ENCODE data around the gene RNF208.

RNF208 gene

DNA sequence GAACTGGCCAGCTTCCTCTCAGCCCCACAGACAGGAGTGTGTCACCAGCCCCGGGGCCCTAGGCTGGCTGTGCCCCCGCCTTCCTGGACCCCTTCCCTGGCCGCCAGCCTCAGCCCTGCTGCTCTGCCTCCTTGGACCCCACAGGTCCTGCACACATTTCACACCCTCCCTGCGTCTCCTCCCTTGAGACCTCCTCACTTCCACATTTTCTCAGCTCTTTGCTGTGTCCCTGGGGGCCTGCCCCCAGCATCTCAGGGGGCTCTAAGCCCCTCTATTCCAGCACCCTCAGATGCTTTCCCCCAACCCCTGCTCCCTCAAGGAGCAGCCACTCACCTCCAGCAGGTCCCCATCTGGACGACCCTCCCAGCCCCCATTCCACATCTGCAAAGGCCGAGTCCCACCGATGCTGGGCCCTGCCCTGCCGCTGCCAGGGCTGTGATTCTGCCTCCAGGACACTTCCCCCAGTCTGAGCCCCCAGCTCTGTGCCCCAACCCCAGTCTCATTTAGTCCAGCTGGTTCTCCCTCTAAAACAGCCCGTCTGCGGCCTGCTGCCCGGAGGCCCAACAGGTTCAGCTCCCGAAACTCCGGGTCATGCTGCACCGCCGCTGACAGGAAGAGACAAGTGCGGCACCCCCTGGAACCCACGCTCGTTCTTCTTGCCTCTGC is 12.9 kb upstream of the RNF208 start:
- no peak overlapping the region for H3K9ac ChIP-seq (ENCODE audit: low read length)
- DNase-seq (ENCODE audit: low read depth), result no peak
- peaks cover 20% of the 10 kb centered on the region for H3K27me3 ChIP-seq (replicated peaks; ENCODE audit: control insufficient read depth, insufficient read depth, low read length)
- H3K36me3 ChIP-seq (ENCODE audit: control insufficient read depth, insufficient read depth, low read length, severe bottlenecking), result no peaks in the 10 kb centered on the region
- peaks cover 19% of the 10 kb centered on the region for H3K4me1 ChIP-seq (ENCODE audit: control insufficient read depth, insufficient read depth, low read length)
- no peak overlapping the region for H3K4me3 ChIP-seq (ENCODE audit: low read length)
- H3K9me3 ChIP-seq (ENCODE audit: control insufficient read depth, low read length), result no peaks in the 10 kb centered on the region

DNA sequence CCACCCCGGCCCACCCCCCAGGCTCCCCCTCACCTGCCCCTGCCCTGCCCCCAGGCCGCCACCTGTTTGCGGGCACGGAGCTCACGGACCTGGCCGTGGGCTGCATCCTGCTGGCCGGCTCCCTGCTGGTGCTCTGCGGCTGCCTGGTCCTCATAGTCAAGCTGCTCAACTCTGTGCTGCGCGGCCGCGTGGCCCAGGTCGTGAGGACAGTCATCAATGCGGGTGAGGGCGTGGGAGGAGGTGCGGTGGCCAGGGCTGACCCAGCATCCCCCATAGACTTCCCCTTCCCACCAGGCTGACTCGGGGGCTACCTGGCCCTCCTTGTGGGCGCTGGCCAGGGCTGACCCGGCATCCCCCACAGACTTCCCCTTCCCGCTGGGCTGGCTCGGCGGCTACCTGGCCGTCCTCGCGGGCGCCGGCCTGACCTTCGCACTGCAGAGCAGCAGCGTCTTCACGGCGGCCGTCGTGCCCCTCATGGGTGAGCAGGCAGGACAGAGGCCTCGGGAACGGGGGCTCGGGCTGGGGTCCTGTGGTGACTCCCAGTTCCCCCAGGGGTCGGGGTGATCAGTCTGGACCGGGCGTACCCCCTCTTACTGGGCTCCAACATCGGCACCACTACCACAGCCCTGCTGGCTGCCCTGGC is 12.1 kb upstream of the RNF208 start:
- peaks cover 24% of the 10 kb centered on the region for H3K27me3 ChIP-seq (replicated peaks; ENCODE audit: control insufficient read depth, insufficient read depth, low read length)
- DNase-seq (ENCODE audit: low read depth), result no peak
- H3K9ac ChIP-seq (ENCODE audit: low read length), result no peak overlapping the region
- H3K4me3 ChIP-seq (ENCODE audit: low read length), result no peak overlapping the region
- peaks cover 19% of the 10 kb centered on the region for H3K4me1 ChIP-seq (ENCODE audit: control insufficient read depth, insufficient read depth, low read length)
- H3K9me3 ChIP-seq (ENCODE audit: control insufficient read depth, low read length), result no peaks in the 10 kb centered on the region
- no peaks in the 10 kb centered on the region for H3K36me3 ChIP-seq (ENCODE audit: control insufficient read depth, insufficient read depth, low read length, severe bottlenecking)

DNA sequence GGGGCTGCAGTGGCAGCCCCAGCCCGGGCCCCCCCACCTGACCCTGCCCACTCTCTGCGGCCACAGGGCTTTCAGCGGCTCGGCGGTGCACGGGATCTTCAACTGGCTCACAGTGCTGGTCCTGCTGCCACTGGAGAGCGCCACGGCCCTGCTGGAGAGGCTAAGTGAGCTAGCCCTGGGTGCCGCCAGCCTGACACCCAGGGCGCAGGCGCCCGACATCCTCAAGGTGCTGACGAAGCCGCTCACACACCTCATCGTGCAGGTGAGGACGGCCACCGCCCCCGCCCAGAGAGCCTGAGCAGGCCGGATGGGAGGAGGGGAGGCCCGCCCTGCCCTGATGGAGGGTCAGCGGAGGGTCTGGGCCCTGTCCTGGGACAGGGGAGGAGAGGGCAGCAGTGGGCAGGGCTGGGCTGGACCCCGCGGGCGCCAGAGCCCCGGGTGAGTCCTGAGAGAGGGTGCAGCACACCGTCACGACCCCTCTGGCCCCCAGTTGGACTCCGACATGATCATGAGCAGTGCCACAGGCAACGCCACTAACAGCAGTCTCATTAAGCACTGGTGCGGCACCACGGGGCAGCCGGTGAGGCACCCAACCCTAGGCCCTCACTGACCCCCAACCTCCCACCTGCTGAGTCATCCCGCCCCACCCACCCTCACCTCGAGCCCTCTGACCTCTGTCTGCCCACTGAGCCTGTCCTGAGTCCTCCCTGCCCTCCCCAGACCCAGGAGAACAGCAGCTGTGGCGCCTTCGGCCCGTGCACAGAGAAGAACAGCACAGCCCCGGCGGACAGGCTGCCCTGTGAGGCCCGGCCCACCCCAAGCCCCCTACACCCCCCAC is 11.3 kb upstream of the RNF208 start:
- H3K4me1 ChIP-seq (ENCODE audit: control insufficient read depth, insufficient read depth, low read length), result peaks cover 11% of the 10 kb centered on the region
- no peak for DNase-seq (ENCODE audit: low read depth)

DNA sequence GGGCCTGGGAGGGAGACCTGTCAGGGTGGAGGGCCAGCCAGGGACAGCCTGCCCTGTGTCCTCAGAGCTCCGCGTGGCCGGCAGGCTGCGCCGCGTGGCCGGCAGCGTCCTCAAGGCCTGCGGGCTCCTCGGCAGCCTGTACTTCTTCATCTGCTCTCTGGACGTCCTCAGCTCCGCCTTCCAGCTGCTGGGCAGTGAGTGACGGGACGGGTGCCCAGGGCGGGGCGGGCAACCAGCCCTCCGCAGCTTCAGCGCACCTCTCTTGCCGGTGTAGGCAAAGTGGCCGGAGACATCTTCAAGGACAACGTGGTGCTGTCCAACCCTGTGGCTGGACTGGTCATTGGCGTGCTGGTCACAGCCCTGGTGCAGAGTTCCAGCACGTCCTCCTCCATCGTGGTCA is 10.5 kb upstream of the RNF208 start:
- DNase-seq (ENCODE audit: low read depth), result no peak
- Histone ChIP-seq H3K9ac (ENCODE audit: low read length) (no peak overlapping the region), H3K4me3 (ENCODE audit: low read length) (no peak overlapping the region), H3K4me1 (ENCODE audit: control insufficient read depth, insufficient read depth, low read length) (peaks cover 10% of the 10 kb centered on the region), H3K36me3 (ENCODE audit: control insufficient read depth, insufficient read depth, low read length, severe bottlenecking) (no peaks in the 10 kb centered on the region), H3K27me3 (replicated peaks; ENCODE audit: control insufficient read depth, insufficient read depth, low read length) (peaks cover 30% of the 10 kb centered on the region), H3K9me3 (ENCODE audit: control insufficient read depth, low read length) (no peaks in the 10 kb centered on the region)

More for the DNA sequence above, 11.3 kb upstream of the RNF208 start:
- Histone ChIP-seq H3K9me3 (ENCODE audit: control insufficient read depth, low read length) (no peaks in the 10 kb centered on the region), H3K9ac (ENCODE audit: low read length) (no peak overlapping the region), H3K4me3 (ENCODE audit: low read length) (no peak overlapping the region), H3K36me3 (ENCODE audit: control insufficient read depth, insufficient read depth, low read length, severe bottlenecking) (no peaks in the 10 kb centered on the region), H3K27me3 (replicated peaks; ENCODE audit: control insufficient read depth, insufficient read depth, low read length) (peaks cover 30% of the 10 kb centered on the region)

DNA sequence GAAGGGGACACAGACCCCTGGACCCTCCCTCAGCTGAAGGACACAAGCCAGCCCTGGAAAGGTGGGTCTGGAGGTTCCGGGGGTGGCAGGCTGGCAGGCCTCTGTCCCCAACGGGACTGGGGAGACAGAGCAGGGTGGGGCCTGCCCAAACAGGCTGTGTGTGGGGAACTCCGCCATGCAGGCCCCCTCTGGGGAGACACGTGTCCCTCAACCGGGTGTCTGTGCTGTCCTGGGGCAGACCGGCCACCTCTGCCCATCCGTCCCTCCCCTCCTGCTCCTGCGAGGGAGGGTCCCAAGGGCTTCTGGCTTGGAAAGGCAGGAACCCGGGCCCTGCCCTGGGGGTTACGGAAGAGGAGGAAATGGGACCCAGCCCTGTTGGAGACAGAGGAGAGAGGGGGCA is 10.1 kb upstream of the RNF208 start:
- no peak for DNase-seq (ENCODE audit: low read depth)
- Histone ChIP-seq H3K36me3 (ENCODE audit: control insufficient read depth, insufficient read depth, low read length, severe bottlenecking) (no peaks in the 10 kb centered on the region), H3K4me3 (ENCODE audit: low read length) (no peak overlapping the region), H3K9ac (ENCODE audit: low read length) (no peak overlapping the region), H3K27me3 (replicated peaks; ENCODE audit: control insufficient read depth, insufficient read depth, low read length) (peaks cover 30% of the 10 kb centered on the region), H3K4me1 (ENCODE audit: control insufficient read depth, insufficient read depth, low read length) (peaks cover 14% of the 10 kb centered on the region), H3K9me3 (ENCODE audit: control insufficient read depth, low read length) (no peaks in the 10 kb centered on the region)

DNA sequence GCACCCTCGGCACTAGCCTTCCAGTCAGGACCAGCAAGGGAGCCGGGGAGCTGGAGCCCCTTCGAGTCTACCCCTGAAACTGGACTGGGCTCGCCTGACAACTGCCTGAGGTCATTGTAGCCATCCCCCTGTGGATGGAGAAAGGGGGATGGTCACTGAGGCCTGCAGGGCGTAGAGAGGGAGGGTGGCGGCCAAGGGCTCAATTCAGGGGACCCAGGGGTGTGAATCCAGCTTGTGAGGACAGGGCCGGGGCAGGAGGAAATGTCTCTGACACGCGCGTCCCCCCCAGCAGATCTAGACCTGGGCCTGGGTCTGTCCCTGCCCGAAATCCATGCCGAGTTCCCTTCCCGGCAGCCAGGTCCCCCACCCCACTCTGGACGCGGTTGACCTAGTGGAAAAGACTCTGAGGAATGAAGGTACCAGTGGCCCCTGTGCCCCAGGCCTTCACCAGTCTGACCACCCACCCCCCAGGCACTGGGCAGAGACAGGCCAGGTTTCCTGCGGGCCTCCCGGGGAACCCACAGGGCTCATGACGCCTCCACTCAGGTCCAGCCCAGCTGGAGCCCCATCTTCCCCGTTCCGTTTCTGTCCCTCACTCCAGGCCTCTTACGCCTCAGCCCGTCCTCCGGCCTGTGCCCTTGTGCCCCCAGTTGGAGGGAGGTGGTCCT is 9.5 kb upstream of the RNF208 start:
- no peaks in the 10 kb centered on the region for H3K36me3 ChIP-seq (ENCODE audit: control insufficient read depth, insufficient read depth, low read length, severe bottlenecking)
- no peaks in the 10 kb centered on the region for H3K9me3 ChIP-seq (ENCODE audit: control insufficient read depth, low read length)
- peaks cover 10% of the 10 kb centered on the region for H3K4me1 ChIP-seq (ENCODE audit: control insufficient read depth, insufficient read depth, low read length)
- no peak overlapping the region for H3K4me3 ChIP-seq (ENCODE audit: low read length)
- peaks cover 30% of the 10 kb centered on the region for H3K27me3 ChIP-seq (replicated peaks; ENCODE audit: control insufficient read depth, insufficient read depth, low read length)
- H3K9ac ChIP-seq (ENCODE audit: low read length), result no peak overlapping the region
- no peak for DNase-seq (ENCODE audit: low read depth)

DNA sequence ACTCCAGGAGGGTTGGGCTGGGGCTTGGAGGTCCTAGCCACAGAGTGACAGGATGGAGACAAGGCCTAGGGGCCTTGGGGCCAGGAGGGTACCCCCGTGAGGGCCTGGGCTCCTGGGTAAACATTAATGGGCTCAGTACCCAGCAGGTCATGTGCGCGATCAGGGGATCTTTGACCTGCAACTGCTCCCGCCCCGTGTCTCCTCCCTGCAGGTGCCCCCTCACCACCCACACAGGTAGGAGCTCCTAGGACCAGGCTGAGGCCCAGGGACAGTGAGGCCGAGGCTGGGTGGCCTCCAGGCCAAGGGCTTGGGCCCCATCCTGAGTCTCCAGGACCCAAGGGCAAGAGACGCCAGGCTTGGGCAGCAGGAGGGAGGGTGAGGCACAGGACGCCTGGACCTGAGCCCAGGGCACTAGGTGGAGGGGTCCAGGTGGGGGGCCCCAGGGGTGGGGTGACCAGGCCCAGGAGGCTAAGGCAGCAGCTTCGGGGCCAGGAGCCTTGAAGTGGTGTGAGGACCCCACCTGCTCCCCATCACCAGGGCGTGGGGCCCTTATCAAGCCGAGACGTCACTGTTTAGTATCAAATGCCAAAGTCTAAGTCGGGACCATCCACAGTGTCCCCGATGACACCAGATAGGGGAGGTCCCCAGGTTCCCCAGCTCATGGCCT is 8.8 kb upstream of the RNF208 start, which contains the start of gene SLC34A3:
Gene SLC34A3 (plus strand): TSS at position 197 of the 667 bp plus-strand sequence. CDS start 802 bp downstream, outside the sequence.
- peaks cover 30% of the 10 kb centered on the region for H3K27me3 ChIP-seq (replicated peaks; ENCODE audit: control insufficient read depth, insufficient read depth, low read length)
- H3K36me3 ChIP-seq (ENCODE audit: control insufficient read depth, insufficient read depth, low read length, severe bottlenecking), result no peaks in the 10 kb centered on the region
- H3K9me3 ChIP-seq (ENCODE audit: control insufficient read depth, low read length), result no peaks in the 10 kb centered on the region
- DNase-seq (ENCODE audit: low read depth), result no peak
- peaks cover 5% of the 10 kb centered on the region for H3K4me1 ChIP-seq (ENCODE audit: control insufficient read depth, insufficient read depth, low read length)
- no peak within 1 kb of the TSS for H3K4me3 ChIP-seq (ENCODE audit: low read length)
- no peak within 1 kb of the TSS for H3K9ac ChIP-seq (ENCODE audit: low read length)

DNA sequence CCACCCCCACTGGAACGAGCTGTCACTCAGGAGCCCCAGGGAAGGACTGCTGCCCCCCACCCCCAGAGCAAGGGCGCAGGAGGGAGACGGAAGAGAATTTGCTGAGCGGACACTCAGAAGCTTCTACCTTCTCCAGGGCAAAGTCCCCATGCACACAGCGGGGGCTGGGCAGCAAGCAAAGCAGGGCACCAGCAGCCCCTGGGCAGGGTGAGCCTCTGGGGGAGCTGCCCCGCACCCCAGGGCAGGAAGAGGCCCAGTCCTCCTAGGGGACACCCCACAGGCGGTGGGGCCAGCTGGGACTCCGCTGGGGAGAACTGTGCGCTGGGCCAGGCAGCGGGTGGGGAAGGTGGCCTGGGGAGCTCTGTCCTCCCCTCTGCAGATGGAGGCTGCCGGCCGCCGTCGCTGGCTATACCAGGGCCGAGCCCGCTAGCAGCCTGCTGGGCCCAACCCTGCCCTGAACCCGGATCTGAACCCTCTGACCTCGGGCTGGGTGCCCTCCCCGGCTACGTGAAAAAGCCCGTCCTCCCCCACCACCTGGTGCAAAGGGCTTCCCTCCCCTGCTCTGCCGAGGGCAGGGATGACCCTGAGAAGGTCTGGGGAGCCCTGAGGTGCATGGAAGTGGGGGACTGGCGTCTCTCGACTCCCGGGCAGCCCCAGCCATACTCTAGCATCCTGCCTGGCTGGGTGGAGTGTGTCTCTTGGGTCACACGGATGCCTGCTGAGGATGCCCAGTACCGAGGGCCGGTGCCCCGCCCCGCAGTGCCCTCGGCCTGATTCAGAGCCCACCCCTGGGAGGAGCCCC is 8.1 kb upstream of the RNF208 start:
- Histone ChIP-seq H3K9ac (ENCODE audit: low read length) (no peak overlapping the region), H3K4me1 (ENCODE audit: control insufficient read depth, insufficient read depth, low read length) (peaks cover 5% of the 10 kb centered on the region), H3K36me3 (ENCODE audit: control insufficient read depth, insufficient read depth, low read length, severe bottlenecking) (no peaks in the 10 kb centered on the region), H3K9me3 (ENCODE audit: control insufficient read depth, low read length) (no peaks in the 10 kb centered on the region), H3K4me3 (ENCODE audit: low read length) (no peak overlapping the region), H3K27me3 (replicated peaks; ENCODE audit: control insufficient read depth, insufficient read depth, low read length) (peaks cover 24% of the 10 kb centered on the region)
- DNase-seq (ENCODE audit: low read depth), result no peak

DNA sequence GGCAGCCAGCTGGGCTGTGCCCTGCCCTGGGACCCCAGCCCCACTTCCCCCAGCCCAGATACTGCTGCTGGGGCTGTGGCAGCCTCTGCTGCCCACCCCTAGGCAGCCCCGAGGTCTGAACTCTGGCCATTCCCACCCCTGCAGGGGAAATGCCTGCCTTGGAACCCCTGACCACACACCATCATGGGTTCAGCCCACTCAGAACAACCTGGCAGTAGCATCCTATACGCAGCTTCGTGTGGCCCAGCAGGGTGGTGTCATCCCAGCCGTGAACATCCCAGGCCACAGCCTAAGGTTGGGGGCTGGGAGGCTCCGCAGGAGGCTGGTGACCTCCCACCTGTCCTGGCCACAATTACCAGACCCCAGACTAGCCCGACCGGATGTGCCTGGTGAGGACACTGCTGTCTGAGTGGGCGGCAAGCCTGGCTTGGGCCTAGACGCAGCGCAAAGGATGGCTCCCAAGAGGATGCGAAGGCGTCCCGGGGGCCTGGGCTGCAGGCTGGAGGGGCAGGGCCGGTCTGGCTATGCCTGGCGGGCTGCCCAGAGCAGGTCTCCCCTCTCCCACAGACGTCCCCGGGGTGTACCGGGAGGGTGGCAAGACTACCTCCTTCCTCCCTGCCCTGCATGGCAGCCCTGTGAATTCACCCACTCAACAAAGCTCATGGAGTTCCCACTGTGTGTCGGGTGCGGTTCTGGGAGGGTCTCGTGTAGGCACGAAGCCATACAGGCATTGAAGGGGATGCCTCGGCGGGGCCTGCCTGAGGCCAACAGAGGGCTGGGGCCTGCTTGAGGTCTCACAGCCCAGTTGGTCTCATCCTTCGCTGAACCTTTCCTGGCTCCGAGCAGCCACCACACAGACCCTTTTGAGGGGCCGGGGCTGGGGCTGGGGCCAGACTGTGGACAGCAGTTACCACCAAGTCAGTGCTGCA is 7.2 kb upstream of the RNF208 start:
- H3K27me3 ChIP-seq (replicated peaks; ENCODE audit: control insufficient read depth, insufficient read depth, low read length), result peaks cover 24% of the 10 kb centered on the region
- no peak for DNase-seq (ENCODE audit: low read depth)
- H3K9me3 ChIP-seq (ENCODE audit: control insufficient read depth, low read length), result no peaks in the 10 kb centered on the region
- H3K9ac ChIP-seq (ENCODE audit: low read length), result no peak overlapping the region
- no peaks in the 10 kb centered on the region for H3K36me3 ChIP-seq (ENCODE audit: control insufficient read depth, insufficient read depth, low read length, severe bottlenecking)
- H3K4me3 ChIP-seq (ENCODE audit: low read length), result no peak overlapping the region
- peaks cover 5% of the 10 kb centered on the region for H3K4me1 ChIP-seq (ENCODE audit: control insufficient read depth, insufficient read depth, low read length)
